SHP77 treated with DMSO at 0.1 percent for 48 hours (cell line): ENCODE data around the gene CCR1.

ENCODE experiments used
- DNase-seq: peaks from one replicate; lab custom pipeline; 2025; lab: John Stamatoyannopoulos, UW

The CCR1 gene

DNA sequence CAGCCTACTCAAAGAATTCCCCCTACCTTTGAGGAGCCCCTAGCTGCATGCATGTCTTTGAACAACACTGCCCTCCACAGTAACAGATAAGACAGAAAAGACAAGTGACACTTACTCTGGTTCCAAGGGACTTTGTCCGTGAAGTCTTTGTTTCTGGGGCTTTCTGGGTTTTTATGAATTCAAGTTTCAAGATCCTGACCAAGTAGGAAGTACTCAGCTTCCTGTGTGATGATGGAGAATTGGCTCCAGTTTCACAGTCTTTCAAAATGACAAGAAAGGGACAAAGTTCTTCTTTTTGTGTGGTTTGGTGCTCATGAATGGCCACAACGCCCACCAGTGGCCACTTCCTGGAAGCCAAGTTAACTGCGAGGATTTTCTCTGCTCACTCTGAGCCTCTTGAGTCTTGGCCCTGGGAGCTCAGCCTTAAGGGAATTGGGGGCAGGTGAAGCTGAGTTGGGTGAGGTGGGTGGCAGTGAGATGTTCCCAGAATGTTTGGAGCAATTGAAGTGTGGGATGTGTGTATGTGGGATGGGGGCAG, at the start of gene CCR1:
Gene CCR1, minus strand, starts transcription at position 147 of the 538 bp plus-strand sequence. CDS start 4,000 bp downstream, outside the sequence.
- DNase-seq: no peak

DNA sequence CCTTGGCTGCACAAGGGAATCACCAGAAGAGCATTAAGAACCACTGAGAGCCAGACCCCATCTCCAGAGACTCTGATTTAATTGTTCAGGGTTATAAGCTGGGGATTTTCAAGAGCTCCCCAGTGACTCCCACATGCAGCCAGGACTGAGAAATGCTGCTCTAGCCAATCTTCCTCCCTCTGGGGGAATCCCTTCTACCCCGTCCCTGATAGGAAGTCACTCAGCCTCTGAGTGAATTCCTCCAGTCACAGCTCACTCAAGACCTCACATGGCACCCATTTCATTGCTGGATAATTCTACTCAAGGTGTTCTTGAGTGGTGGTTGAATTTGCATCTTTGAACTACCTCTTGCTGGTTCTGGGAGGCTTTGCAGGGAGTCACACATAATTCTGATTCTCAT, 44.9 kb upstream of the CCR1 start:
- DNase-seq: no peak

DNA sequence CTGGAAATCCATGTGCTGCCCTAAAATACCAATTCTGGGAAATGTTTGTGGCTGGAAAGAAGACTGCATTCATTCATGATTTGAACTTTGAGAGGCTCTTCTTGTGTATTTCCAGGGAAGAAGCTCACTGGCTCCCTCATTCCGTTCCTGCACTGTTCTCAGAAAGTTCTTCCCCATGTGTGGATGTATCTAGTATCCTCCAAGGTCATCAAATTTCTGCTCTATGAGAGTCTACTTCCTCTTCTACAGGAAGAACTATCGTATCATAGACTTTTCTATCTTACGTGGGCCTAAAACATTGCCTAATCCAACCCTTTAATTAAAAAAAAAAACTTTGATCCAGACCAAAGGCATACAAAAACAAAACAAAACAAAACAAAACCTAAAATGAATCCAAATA, 37.0 kb upstream of the CCR1 start:
- no peak for DNase-seq

DNA sequence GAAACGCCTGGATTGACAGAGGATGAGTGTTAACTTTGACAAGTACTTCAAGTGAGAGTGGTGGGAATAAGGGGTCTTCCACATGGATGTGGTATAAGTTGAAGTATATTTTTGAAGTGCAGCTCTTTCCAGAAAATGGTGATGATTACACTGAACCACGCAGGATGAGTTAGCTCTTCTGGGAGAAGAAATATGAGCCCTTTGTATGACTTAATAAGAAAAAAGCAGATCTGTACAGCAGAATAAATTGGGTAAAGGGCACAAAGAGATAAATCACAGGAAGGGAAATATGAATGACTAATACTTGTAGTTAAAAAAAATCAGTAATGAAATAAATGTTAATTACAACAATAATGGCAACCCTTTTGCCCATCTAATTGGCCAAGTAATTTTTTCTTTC, 35.4 kb upstream of the CCR1 start:
- no peak for DNase-seq

DNA sequence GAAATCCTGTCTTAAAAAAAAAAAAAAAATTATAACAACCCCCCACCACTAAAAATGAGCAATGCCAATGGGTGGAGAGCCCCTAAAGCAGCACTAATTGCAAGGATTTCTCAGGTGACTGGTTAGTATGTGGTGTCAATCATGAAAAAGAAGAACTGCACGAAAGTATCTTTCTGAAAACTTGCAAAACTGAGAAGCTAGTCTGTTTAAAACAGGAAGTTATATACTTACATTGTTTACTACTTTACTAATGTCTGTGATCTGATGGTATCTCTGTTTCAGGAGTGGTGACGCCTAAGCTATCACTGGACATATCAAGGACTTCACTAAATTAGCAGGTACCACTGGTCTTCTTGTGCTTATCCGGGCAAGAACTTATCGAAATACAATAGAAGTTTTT, 34.0 kb upstream of the CCR1 start, which contains the start of gene CCR3:
Gene CCR3, plus strand, starts transcription at position 341 of the 400 bp plus-strand sequence. CDS start 22,699 bp downstream, outside the sequence.
- no peak for DNase-seq

DNA sequence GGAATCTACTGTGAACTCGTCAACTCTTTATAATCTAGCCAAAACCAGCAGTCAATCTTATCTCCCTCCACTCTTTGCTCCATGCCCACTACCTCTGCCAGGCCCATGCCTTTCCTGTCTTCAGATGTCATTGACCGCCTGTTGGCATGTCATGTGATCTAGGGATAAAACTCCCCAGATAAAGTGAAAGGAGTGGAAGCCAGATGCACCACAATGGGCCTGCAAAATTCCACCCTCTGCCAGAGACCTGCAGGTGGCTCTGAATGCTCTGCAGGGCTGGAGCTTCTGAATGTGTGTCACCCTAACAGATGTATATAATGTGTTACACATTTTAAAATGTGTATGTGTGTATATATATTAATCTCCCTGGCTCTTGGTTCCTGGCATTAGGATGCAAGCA, 31.8 kb upstream of the CCR1 start:
- no peak for DNase-seq

DNA sequence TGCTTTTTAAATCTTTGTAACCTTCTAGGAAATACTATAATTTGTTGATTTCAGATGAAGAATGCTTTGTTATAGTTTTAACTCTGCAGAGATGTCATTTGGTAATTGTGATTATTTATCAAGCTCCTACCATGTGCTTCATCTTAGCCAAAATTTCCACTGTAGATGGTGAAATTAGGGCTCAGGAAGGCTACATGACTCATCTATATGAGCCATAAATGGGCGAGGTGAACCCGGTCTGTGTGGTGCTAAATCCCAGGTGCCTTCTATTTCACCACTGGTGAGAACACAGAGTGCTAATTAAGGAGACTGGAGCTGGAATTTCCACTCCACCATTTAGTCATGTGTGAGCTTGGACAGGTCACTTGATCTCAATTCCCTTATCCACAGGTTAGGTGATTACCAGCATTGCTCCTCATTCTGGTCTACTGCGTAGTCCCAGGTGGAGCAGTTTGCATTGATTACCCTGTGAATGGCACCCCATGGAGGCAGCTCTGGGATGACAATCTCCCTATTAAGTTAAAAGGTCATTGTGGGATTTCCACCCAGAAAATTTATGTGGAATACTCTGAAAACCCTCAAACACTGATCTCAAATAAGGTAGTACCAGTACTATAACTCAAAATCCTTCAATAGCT, 31.3 kb upstream of the CCR1 start:
- no peak for DNase-seq

DNA sequence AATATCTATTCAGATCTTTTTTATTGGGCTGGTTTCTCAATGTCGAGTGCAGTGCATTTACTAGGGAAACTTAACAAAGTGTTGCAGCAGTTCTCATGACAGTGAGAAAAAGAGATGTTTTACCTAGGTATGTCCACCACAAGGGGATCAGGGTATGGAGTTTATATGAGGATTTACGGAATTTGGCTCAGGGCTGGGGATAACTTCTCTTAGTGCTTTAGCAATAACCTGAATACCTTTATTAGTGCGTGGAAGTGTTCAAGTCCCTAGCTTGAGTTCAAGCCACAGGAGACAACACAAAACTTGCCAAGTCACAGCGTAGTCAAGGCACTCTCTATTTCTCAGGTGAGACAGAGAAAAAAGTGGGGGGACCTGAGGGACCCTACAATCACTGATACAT, 30.3 kb upstream of the CCR1 start:
- no peak for DNase-seq

DNA sequence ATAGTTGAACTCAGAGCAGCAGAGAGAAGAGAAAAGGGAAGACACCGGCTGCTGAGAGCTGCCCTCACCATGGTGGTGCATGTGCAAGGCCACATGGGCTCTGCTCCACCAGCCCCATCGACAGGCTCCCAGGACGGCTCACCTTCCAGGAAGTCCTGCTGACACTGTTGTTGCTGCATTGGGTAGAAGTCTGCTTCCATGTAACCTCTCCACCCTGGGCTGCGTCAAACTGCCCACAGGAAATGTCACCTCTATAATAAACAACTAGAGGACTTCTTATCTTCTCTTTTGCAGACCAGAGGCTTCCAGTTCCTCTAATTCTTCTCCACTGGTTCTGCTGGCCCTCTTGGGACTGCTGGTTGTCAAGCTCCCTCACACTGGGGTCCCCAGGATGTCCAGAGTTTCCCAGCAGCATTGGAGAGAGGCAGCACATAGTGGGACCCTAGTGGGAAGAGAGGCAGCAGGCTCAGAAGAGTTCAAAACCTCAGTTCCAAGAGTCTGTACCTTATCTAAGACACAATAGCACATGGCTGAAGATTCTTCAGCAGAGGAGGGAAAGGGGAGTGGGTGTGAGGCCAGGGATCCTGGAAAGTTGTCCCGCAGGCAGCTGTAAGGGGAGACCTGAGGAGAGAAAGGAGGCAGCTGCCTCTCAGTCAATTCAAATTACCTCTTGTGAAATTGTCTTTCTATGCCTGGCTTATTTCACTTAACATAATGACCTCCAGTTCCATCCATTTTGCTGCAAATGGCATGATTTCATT, 28.4 kb upstream of the CCR1 start:
- no peak for DNase-seq

DNA sequence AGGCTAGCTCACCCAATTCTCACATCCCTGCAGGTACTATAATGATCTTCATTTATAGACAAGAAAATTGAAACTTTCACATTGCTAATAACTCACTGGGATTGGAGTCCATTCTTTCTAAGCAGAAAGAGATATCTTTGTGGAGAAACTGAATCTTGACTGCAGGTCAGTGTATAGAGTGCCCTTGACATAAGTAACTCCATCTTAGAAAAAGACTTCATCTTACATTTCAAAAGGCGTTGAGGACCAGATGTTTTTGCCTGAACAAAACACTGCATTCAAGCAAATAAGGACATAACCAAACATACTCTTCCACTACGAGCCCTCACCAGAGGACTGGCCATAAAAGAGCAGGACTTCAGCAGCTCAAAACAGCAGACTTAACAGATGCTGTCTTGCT, 27.3 kb upstream of the CCR1 start:
- DNase-seq: no peak

DNA sequence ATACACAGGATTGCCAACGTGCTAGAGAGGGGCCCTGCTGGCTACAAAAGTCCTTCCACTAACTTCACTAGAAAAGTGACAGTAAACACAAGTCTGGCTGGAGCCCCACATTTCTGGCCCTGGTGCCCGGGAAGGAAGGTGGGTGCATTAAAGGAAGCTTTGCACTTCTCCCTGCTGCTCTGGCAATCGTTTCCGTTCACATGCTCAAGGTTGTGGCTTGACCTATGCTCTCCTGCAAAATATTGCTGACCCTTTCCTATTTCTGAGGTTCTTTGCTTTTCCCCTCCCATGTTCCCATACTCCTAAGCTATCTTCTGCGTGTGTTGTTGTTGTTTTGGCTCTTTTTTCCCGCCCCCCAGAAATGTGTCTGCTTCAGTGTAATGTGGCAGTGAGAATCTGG, 25.1 kb upstream of the CCR1 start:
- no peak for DNase-seq

DNA sequence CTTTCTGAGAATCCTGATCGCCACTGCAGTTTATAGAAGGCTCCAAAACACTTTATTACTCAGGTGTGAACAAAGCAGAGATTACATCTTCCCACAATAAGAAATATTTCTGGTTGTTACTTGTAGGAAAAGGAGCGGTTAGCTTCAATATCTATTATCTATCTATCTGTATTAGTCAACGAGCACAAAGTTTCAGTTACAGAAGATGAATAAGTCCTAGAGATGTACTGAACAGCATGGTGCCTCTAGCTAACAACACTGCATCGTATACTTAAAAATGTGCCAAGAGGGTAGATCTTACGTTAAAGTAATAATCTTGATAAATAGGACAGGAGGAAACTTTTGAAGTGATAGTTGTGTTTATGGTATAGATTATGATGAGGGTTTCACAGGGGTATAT, 23.2 kb upstream of the CCR1 start:
- DNase-seq: no peak

DNA sequence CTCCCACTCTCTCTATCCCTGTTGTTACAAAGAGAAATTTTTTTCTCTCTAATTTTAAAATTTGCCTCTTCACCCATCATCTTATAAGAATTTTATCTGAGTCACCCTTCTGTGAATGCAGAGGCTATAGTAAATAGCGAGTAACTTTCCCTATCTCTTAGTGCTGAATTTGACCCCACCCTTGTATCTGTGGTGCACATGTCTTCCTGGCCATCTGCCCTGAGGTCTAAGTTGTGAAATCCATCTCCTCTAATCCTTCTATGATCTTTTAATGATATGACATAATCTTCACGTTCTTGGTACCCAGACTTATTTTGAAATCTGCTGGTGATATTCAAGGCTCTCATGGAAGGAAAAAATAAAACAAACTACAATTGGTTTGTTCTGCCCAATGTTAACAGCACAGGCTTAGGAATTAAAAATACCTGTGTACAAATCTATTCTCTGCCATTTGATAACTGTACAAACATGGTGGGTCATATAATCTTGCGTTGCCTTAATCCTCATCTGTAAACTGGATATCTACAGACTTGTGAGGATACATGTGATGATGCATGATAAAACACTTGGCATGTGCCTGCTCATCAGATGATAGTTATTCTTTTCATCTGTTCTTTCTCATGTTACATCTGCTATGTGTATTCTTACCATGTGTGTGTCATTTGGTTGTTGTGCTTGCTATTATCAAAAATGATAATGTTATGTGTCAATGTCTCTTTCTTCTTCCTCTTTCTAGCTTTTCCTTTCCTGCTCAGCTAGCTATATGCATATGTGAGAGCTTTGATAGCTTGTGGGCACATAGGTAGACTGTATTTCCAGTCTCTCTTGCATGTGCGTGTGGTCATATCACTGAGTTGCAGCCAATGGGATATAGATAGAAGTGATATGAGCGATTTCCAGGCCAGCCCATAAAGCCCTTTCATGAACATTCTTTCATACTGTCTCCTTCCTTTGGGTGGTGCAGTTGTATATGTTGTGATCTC, 20.4 kb upstream of the CCR1 start:
- DNase-seq: no peak

DNA sequence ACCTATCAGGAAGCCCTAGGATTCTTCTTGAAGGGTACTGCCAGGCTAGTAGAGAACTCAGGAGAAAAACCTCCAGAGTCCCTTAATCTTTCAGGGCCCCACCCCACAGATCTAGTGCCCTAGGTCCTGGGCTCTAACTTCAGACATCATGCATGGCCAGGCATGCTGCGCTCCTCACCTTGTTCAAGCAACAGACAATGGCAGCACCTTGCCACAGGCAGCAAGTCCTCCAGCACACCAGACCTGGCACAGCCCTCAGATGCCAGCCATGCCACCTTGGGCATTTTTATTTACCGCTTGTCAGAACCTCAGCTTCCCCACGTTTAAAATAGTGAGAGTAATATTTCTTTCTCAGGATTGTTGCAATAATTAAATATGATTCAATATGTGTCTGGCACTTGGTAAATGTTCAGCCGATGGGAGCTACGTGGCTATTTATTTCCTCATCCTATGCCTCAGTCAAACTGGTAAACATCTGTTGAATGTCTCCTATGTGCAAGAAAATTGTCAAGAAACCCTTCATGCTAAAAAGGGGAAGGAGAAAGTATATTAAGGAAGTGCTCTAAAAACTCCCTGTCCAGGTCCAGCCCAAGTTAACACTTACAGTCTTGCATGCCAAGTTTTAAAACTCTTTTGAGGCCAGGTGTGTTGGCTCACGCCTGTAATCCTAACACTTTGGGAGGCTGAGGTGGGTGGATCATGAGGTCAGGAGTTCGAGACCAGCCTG, 14.5 kb upstream of the CCR1 start:
- DNase-seq: no peak

DNA sequence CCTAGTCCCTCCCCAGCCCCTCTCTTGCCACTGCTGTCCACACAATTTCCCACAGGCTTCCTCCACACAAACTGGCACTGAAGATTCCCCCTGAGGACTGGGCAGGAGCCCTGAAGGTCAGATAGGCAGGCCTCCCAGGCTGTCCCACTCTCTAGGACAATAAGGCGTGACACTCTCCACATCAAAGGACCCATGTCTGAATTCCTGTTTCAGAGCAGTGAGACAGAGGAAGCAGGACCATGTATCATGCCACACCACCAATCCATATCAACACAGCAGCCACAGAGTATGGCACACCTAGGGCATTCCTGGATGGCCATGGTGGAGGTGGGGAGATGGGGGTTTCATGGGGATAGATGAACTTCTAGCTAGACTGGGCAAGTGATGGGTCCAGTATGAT, 13.8 kb upstream of the CCR1 start:
- DNase-seq: no peak

DNA sequence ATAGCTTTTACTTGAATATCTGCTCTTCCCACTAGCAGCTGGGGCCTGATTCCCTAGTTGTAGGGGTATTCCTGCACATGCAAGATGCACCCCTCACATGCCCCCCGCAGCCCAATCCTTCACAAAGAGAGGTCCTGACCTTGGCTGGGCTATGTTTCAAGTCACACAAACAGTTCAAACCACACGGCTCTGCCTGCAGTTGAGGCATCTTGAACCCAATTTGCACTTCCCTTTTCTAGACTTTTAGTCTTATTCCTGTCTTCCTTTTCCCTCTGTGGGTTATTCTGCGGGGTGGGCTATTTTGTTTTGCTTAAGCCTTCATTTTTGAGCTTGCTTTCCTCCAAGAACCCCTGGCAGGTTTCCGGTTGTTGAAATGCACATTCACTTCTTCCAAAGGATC, 13.3 kb upstream of the CCR1 start:
- no peak for DNase-seq

DNA sequence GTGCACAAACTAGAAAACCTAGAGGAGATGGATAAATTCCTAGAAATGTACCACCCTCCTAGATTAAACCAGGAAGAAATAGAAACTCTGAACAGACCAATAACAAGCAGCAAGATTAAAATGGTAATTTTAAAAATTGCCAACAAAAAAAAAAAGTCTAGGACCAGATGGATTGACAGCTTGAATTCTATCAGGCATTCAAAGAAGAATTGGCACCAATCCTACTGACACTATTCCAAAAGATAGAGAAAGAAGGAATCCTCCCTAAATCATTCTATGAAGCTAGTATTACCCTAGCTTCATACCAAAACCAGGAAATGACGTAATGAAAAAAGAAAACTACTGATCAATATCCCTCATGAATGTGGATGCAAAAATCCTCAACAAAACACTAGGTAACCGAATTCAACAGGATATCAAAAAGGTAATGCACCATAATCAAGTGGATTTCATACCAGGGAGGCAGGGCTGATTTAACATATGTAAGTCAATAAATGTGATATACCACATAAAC, 10.1 kb upstream of the CCR1 start:
- no peak for DNase-seq

DNA sequence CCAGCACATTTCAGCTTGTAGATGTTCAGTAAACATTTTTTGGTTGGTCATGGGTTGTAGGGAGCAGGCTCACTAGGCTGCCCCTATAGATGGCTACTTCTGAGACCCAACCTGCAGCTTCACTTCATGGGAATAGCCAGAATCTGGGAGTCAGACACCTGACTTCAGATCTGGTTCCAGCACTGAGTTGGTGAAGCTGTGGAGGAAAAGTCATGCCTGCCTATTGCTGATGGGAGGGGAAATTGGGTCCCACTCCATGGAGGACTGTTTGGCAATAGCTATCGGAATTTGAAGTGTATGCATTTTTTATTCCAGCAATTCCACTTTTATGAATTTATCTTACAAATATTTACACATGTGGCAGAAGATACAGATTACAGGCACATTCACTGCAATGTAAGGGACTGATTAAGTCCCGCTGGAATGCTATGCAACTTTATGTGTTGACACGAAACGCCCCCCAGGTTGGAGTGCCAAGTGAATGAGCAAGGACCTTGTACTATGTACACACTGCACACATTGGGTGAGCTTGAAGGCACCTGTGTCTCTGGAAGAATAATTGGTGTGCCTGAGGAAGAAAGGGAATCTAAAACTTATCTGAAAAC, 7.8 kb upstream of the CCR1 start:
- no peak for DNase-seq

DNA sequence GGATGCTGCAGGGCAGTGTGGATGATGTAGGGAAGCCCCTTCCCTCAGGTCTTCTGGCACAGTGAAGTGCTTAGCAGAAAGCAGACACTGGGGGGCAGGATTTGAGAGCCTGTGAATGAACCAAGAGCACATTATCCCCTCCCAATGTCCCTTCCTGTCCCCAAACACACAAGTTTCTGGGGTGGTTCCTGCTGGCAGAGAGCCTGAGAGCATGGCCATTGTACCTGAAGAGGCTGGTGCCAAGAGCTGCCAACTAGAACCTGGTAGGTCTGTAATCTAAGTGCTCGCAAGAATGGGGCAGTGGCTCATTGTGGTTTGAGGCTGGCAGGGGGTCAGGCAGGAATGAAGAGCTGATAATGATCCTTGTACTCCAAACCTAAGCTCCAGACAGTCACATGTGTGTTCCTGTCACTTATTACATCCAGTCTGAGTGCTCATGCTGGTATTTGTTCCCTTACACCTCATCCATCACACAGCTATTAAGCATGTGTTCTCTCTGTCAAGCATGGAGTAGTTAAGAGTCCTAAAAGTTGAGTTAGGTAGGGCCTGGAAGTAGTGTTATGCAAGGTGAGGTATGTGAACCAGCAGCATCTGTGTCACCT, 6.7 kb upstream of the CCR1 start:
- DNase-seq: no peak

DNA sequence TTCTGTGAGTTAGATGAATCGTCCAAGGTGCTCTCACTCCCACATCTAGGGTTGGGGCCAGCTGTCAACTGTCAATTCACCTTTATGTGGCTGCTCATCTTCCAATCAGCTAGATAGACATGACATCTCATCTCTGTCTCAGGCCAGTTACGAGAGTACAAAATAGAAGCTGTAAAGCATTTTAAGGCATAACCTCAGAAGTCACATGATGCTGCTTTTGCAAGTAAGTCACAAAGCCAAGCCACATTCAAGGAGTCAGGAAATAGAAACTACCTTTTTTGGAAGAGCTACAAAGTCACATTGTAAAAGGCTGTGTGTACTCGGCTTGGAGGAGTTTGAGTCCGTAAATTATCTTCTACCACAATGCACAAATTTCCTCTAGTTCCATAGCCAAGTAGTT, 5.1 kb upstream of the CCR1 start:
- no peak for DNase-seq

DNA sequence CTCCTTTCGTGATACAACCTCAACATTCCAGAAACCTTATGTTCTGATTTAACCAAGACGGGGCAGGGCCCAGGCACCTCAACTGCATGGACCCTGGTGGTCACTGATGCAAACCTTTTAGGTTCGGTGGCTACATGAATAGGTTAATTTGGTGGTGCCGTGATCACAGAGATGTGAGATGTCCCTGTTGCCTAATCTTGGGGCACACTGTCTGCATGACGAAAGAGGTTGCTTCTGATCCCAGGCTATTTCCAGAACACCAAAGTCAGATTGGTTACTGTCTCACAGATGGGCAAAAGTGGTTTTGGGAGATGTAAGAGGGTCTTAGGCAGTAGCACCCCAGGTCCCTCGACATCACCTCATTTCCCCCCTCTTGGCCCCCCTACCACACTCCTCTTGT, 4.0 kb upstream of the CCR1 start:
- DNase-seq: no peak
